ENCODE data around the gene ITPR2.

ITPR2 gene

DNA sequence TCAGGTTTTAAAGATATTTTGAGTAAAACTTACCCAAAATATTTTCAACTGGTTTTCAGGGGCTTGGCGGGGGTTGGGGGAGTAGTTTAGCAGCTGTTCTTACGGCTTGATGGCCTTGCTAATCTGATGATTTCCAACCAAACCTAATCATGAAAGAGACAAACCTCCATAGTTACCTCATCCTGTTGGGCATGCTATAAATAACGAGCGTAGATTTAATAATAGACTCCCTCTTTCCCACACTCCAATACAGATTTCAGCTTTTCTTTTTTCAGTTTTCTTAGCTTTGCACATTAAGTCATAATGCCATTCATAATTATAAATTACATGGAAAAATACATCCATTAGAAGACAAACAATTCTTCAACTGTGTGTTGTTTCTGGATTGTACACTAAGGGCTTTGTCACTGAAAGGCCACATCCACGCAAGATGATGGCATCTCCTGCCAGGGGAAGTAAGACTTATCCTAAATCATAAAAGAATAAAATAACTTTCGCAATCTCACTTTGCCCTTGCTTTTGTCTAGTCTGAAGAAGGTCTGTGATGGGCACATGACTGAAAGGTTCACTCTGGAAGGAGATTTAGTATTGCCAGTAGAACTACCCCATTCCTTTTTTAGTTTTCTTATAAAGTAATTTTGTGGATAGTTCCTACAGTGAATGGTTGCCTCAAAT is 23.2 kb downstream of the ITPR2 start:
- DNase-seq = no peak
- no peak overlapping the region for H3K9ac ChIP-seq (ENCODE audit: low read length)
- no peaks in the 10 kb centered on the region for H3K9me3 ChIP-seq (replicated peaks; ENCODE audit: insufficient read depth, low read length)
- no peaks in the 10 kb centered on the region for H3F3A ChIP-seq (ENCODE audit: insufficient read depth, low read length)
- no peak overlapping the region for H3K27ac ChIP-seq (ENCODE audit: low read length)
- no peaks in the 10 kb centered on the region for H3K79me2 ChIP-seq (ENCODE audit: low read length)
- no peaks in the 10 kb centered on the region for H3K9me2 ChIP-seq (replicated peaks; ENCODE audit: insufficient read depth, low read length)
- H4K20me1 ChIP-seq (ENCODE audit: insufficient read depth, low read length) = no peaks in the 10 kb centered on the region
- H2AFZ ChIP-seq (ENCODE audit: low read length) = no peak overlapping the region
- H3K4me3 ChIP-seq (ENCODE audit: low read length) = no peak overlapping the region
- TF ChIP-seq EZH2phosphoT487 (IDR thresholded peaks at IDR 0.05; ENCODE audit: low read length) (no peak), EZH2 (optimal IDR thresholded peaks at IDR 0.05; ENCODE audit: low read depth, low read length) (no peak), CTCF (IDR thresholded peaks at IDR 0.05; ENCODE audit: low read length) (no peak)
- H3K36me3 ChIP-seq (replicated peaks; ENCODE audit: insufficient read depth, low read length) = no peaks in the 10 kb centered on the region
- no peak overlapping the region for H3K4me2 ChIP-seq (ENCODE audit: low read depth, low read length)
- H3K4me1 ChIP-seq (ENCODE audit: low read length) = no peaks in the 10 kb centered on the region
- H3K27me3 ChIP-seq (replicated peaks; ENCODE audit: insufficient read depth, low read length) = no peaks in the 10 kb centered on the region

DNA sequence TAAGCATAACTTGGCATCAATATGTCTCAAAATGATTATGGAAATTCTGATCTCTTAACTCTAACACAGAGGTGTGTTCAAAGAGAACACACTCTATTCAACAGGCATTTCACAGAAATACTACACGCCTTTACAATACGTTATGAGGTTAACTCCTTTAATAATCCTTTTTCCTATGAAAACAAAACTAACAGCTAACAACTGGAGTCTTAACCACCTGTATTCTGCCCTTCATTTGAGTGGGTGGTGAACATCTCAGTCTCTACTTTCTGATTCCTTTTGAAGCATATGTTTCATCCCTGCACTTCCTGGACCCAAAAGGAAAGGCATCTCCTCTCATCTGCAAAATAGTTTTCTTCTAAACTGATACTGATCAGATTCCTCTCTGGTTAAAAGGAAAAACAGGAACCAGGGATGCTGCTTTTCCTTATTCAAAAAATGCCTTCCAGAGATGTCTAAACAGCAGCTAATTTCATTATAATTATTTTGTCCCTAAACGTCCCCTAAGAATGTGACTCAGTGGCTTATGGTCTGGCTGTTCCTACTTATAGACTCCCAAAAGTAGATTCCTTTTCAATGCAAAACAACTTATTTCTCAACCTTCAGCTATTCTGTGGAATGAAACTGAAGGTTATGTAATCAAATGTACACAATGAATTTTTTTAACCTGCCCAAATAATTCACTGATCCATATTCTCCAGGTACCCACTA is 24.1 kb downstream of the ITPR2 start:
- no peaks in the 10 kb centered on the region for H3K27me3 ChIP-seq (replicated peaks; ENCODE audit: insufficient read depth, low read length)
- no peak overlapping the region for H3K27ac ChIP-seq (ENCODE audit: low read length)

DNA sequence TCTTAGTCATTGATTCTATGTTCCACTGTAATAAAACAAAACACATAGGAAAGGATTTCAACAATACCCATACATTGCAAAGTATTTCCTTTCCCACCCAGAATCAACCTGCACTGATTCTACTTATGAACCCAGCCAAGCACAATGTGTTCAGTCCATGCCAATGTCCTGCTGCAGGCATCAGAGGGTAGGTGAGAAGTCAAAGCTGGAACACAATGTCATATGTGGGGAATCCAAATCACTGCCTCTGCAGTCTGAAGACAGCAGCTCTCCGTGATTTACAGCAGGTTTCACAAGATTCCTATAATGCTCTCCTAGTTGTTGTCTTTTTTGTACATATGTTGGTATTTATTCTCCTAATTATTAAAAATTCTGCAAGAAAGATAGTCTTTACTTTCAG is 25.7 kb downstream of the ITPR2 start:
- no peak for TF ChIP-seq EZH2 (optimal IDR thresholded peaks at IDR 0.05; ENCODE audit: low read depth, low read length)
- no peak for TF ChIP-seq CTCF (IDR thresholded peaks at IDR 0.05; ENCODE audit: low read length)
- TF ChIP-seq EZH2phosphoT487 (IDR thresholded peaks at IDR 0.05; ENCODE audit: low read length) = no peak
- no peaks in the 10 kb centered on the region for H4K20me1 ChIP-seq (ENCODE audit: insufficient read depth, low read length)
- H3K79me2 ChIP-seq (ENCODE audit: low read length) = no peaks in the 10 kb centered on the region
- no peak overlapping the region for H3K4me2 ChIP-seq (ENCODE audit: low read depth, low read length)
- no peak overlapping the region for H3K27ac ChIP-seq (ENCODE audit: low read length)
- H3K4me3 ChIP-seq (ENCODE audit: low read length) = no peak overlapping the region
- H3F3A ChIP-seq (ENCODE audit: insufficient read depth, low read length) = no peaks in the 10 kb centered on the region
- no peak overlapping the region for H3K9ac ChIP-seq (ENCODE audit: low read length)
- H3K9me2 ChIP-seq (replicated peaks; ENCODE audit: insufficient read depth, low read length) = no peaks in the 10 kb centered on the region
- no peaks in the 10 kb centered on the region for H3K27me3 ChIP-seq (replicated peaks; ENCODE audit: insufficient read depth, low read length)
- no peak overlapping the region for H2AFZ ChIP-seq (ENCODE audit: low read length)
- H3K4me1 ChIP-seq (ENCODE audit: low read length) = no peaks in the 10 kb centered on the region
- no peaks in the 10 kb centered on the region for H3K36me3 ChIP-seq (replicated peaks; ENCODE audit: insufficient read depth, low read length)
- no peak for DNase-seq
- H3K9me3 ChIP-seq (replicated peaks; ENCODE audit: insufficient read depth, low read length) = no peaks in the 10 kb centered on the region

More for the DNA sequence above, 24.1 kb downstream of the ITPR2 start:
- Histone ChIP-seq H3F3A (ENCODE audit: insufficient read depth, low read length) (no peaks in the 10 kb centered on the region), H3K36me3 (replicated peaks; ENCODE audit: insufficient read depth, low read length) (no peaks in the 10 kb centered on the region), H3K9me3 (replicated peaks; ENCODE audit: insufficient read depth, low read length) (no peaks in the 10 kb centered on the region), H3K4me3 (ENCODE audit: low read length) (no peak overlapping the region), H3K4me2 (ENCODE audit: low read depth, low read length) (no peak overlapping the region), H4K20me1 (ENCODE audit: insufficient read depth, low read length) (no peaks in the 10 kb centered on the region), H3K9me2 (replicated peaks; ENCODE audit: insufficient read depth, low read length) (no peaks in the 10 kb centered on the region), H3K9ac (ENCODE audit: low read length) (no peak overlapping the region), H3K4me1 (ENCODE audit: low read length) (no peaks in the 10 kb centered on the region), H2AFZ (ENCODE audit: low read length) (no peak overlapping the region), H3K79me2 (ENCODE audit: low read length) (no peaks in the 10 kb centered on the region)
- TF ChIP-seq CTCF (IDR thresholded peaks at IDR 0.05; ENCODE audit: low read length) = no peak
- no peak for TF ChIP-seq EZH2 (optimal IDR thresholded peaks at IDR 0.05; ENCODE audit: low read depth, low read length)
- no peak for TF ChIP-seq EZH2phosphoT487 (IDR thresholded peaks at IDR 0.05; ENCODE audit: low read length)
- no peak for DNase-seq

Data from MM.1S (cell line).